Neural crest cell (in vitro differentiated cells): ENCODE results near the gene SEMA4A. TPM values are rescaled to one million over a fixed set of nuclear protein-coding genes. Genes with fewer than 3 reads are reported as not detected.
A peak's percentile ranks its signal among the peaks of the same experiment; 100 is the strongest.

Source experiments
- DNase-seq: peaks from one replicate; pipeline ENCODE4 v3.0.0; 2021; ENCODE audit warnings: low read depth, mixed read lengths, low spot score
- H3K27ac Mint-ChIP-seq: one replicate; pipeline ENCODE4 v1.8.0; 2021; ENCODE audit warnings: mild to moderate bottlenecking, mixed read lengths; ENCODE audit not compliant: unreplicated experiment
- H3K27me3 Mint-ChIP-seq: 2 replicates; pipeline ENCODE4 v1.8.0; 2021; ENCODE audit warnings: low read depth, mild to moderate bottlenecking, mixed read lengths
- H3K36me3 Mint-ChIP-seq: 2 replicates; pipeline ENCODE4 v1.8.0; 2021; ENCODE audit warnings: low read depth, mild to moderate bottlenecking, mixed read lengths
- H3K4me1 Mint-ChIP-seq: 2 replicates; pipeline ENCODE4 v1.8.0; 2021; ENCODE audit warnings: mixed read lengths
- H3K4me3 Mint-ChIP-seq: one replicate; pipeline ENCODE4 v1.8.0; 2021; ENCODE audit warnings: mild to moderate bottlenecking, mixed read lengths
- H3K9me3 Mint-ChIP-seq: 2 replicates; pipeline ENCODE4 v1.8.0; 2021; ENCODE audit warnings: mixed read lengths
- CTCF ChIP-seq: fragments of 200-600 bp; sonication (generic); conservative IDR thresholded peaks from 2 replicates; pipeline ENCODE4 v1.5.0; 2021; ENCODE audit warnings: antibody characterized with exemption, mild to moderate bottlenecking
- total RNA-seq: library from RNA; stranded (reverse); gene quantifications from 2 replicates; pipeline ENCODE4 v1.2.1, GENCODE V29; 2021

SEMA4A gene
- total RNA-seq, 1 donor from 2014 or later: 1.3 TPM

GRCh38 chr1:156126043-156126629 is 27.2 kb upstream of the SEMA4A start:
- peak overlapping the region; percentile 44 for H3K4me3 Mint-ChIP-seq
- no peaks in the 10 kb centered on the region for H3K9me3 Mint-ChIP-seq
- DNase-seq: no peak
- H3K27ac Mint-ChIP-seq: peak overlapping the region; percentile 83
- TF ChIP-seq CTCF: peak; percentile 63
- no peaks in the 10 kb centered on the region for H3K36me3 Mint-ChIP-seq
- no peaks in the 10 kb centered on the region for H3K27me3 Mint-ChIP-seq
- peaks cover 69% of the 10 kb centered on the region for H3K4me1 Mint-ChIP-seq

- Mint-ChIP-seq H3K27me3 (no peaks in the 10 kb centered on the region), H3K4me1 (peaks cover 69% of the 10 kb centered on the region), H3K9me3 (no peaks in the 10 kb centered on the region), H3K27ac (peak overlapping the region; percentile 83), H3K4me3 (peak overlapping the region; percentile 44), H3K36me3 (peaks cover 3% of the 10 kb centered on the region)
- DNase-seq: no peak
- TF ChIP-seq CTCF: no peak
Observed at GRCh38 chr1:156126630-156127534, 26.5 kb upstream of the SEMA4A start.

- H3K27me3 Mint-ChIP-seq: no peaks in the 10 kb centered on the region
- H3K4me3 Mint-ChIP-seq: peak overlapping the region; percentile 57
- no peaks in the 10 kb centered on the region for H3K9me3 Mint-ChIP-seq
Observed at GRCh38 chr1:156128308-156128653, 25.1 kb upstream of the SEMA4A start.

GRCh38 chr1:156128654-156129597 is 24.5 kb upstream of the SEMA4A start:
- no peak for TF ChIP-seq CTCF
- Mint-ChIP-seq H3K36me3 (peaks cover 3% of the 10 kb centered on the region), H3K4me1 (peaks cover 51% of the 10 kb centered on the region), H3K9me3 (no peaks in the 10 kb centered on the region), H3K27me3 (no peaks in the 10 kb centered on the region), H3K27ac (peak overlapping the region; percentile 99), H3K4me3 (peak overlapping the region; percentile 57)
- DNase-seq: no peak

More at GRCh38 chr1:156128308-156128653, 25.1 kb upstream of the SEMA4A start:
- Mint-ChIP-seq H3K27ac (peak overlapping the region; percentile 99), H3K4me1 (peaks cover 58% of the 10 kb centered on the region), H3K36me3 (peaks cover 3% of the 10 kb centered on the region)
- DNase-seq: no peak
- no peak for TF ChIP-seq CTCF
